K562 (cell line): Measurements from ENCODE around the gene CYFIP2. TPM values are rescaled to one million over a fixed set of nuclear protein-coding genes. Genes with fewer than 3 reads are reported as not detected.

ENCODE experiments used
- ADNP ChIP-seq: fragments of 200-800 bp; sonication (Bioruptor generic); IDR thresholded peaks from 2 replicates; pipeline ENCODE4 v1.6.1; 2016; ENCODE audit warnings: missing genetic modification characterization, missing compliant biosample characterization
- BACH1 ChIP-seq: fragments of 200-800 bp; sonication (Bioruptor generic); IDR thresholded peaks from 2 replicates; pipeline ENCODE4 v1.6.1; 2016; ENCODE audit warnings: missing genetic modification characterization, missing compliant biosample characterization
- CHD4 ChIP-seq: fragments of 200-600 bp; sonication (generic); IDR thresholded peaks from 3 replicates; pipeline ENCODE4 v1.6.1; 2012; ENCODE audit warnings: low read depth, mild to moderate bottlenecking, mixed read lengths, low read length, inconsistent platforms; ENCODE audit not compliant: insufficient read depth, insufficient replicate concordance, poor library complexity, severe bottlenecking
- CREM ChIP-seq: IDR thresholded peaks from 2 replicates; pipeline ENCODE4 v1.6.1; 2014; ENCODE audit warnings: antibody characterized with exemption, low read depth
- CXXC5 ChIP-seq: fragments of 250-450 bp; sonication (Bioruptor Pico); IDR thresholded peaks from 2 replicates; pipeline ENCODE4 v1.8.0; 2022; ENCODE audit warnings: inconsistent platforms, mild to moderate bottlenecking, moderate library complexity
- FOS ChIP-seq: IDR thresholded peaks from 3 replicates; pipeline ENCODE4 v1.6.1; 2011; ENCODE audit not compliant: insufficient read length; ENCODE audit errors: extremely low read depth
- HDAC2 ChIP-seq: fragments of 450-650 bp; IDR thresholded peaks from 2 replicates; pipeline ENCODE4 v1.6.1; 2016; ENCODE audit warnings: mild to moderate bottlenecking
- KHSRP ChIP-seq: fragments of 450-650 bp; IDR thresholded peaks from 2 replicates; pipeline ENCODE4 v1.6.1; 2017
- L3MBTL2 ChIP-seq: fragments of 450-650 bp; IDR thresholded peaks from 2 replicates; pipeline ENCODE4 v1.6.1; 2016; ENCODE audit warnings: mild to moderate bottlenecking, moderate library complexity
- MYC ChIP-seq, 2 experiments: fragments of 250-450 bp in 1 of 2; sonication (Bioruptor Pico) in 1 of 2; IDR thresholded peaks; 2 replicates each; pipeline versions ENCODE4 v1.5.1 to v1.6.1; 2012 to 2021; ENCODE audit warnings: low read depth in 2 of 2, borderline replicate concordance in 1 of 2, improper control_type of control experiment in 1 of 2, low read length in 1 of 2, mild to moderate bottlenecking in 1 of 2, moderate library complexity in 1 of 2
- NFIC ChIP-seq: fragments of 450-650 bp; IDR thresholded peaks from 2 replicates; pipeline ENCODE4 v1.6.1; 2017; ENCODE audit warnings: mild to moderate bottlenecking, inconsistent platforms
- TEAD1 ChIP-seq, 2 experiments: fragments of 450-650 bp in 1 of 2; sonication (generic) in 1 of 2; formaldehyde crosslinking; IDR thresholded peaks; 2 replicates each; pipeline versions ENCODE4 v1.4.0 to v1.8.0; 2020 to 2022; ENCODE audit warnings: mild to moderate bottlenecking in 2 of 2, missing genetic modification reagents in 1 of 2
- ZNF175 ChIP-seq: fragments of 200-800 bp; sonication (Bioruptor generic); IDR thresholded peaks from 2 replicates; pipeline ENCODE4 v1.6.1; 2016; ENCODE audit warnings: low read depth, mild to moderate bottlenecking, missing genetic modification characterization, missing compliant biosample characterization
- ZNF436 ChIP-seq: fragments of 250-450, 450-650 bp; sonication (Bioruptor Pico); formaldehyde crosslinking; IDR thresholded peaks from 2 replicates; pipeline ENCODE4 v1.7.0; 2020; ENCODE audit warnings: mild to moderate bottlenecking
- ZNF644 ChIP-seq: fragments of 200-800 bp; sonication (Bioruptor generic); IDR thresholded peaks from 2 replicates; pipeline ENCODE4 v1.6.1; 2016; ENCODE audit warnings: low read depth, missing genetic modification characterization, missing compliant biosample characterization
- polyA plus RNA-seq, 8 experiments: library from polyadenylated mRNA; depleted of rRNA in 4 of 8; stranded (reverse) in 5 of 8; unstranded in 3 of 8; fragments of >200 nt; fragmentation: Nextera tagmentation in 2 of 8; fragmentation: Illumina TruSeq in 1 of 8; extraction: Ambion mirVana in 2 of 8; extraction: Trizol in 1 of 8; gene quantifications; 2 replicates each; pipeline versions ENCODE4 v1.2.1 to v1.2.3, GENCODE V29; 2011 to 2014; ENCODE audit warnings: inconsistent platforms in 1 of 8, missing spikeins in 1 of 8
- total RNA-seq, 7 experiments: library from RNA; depleted of rRNA in 6 of 7; stranded (reverse); fragments of >200 nt in 6 of 7; fragmentation: Illumina TruSeq in 2 of 7; extraction: Trizol in 2 of 7; gene quantifications; 2 replicates each; pipeline versions ENCODE4 v1.2.1 to v1.2.3, GENCODE V29; 2011 to 2021; ENCODE audit warnings: low replicate concordance in 1 of 7
- TF ChIP-seq, protein P1 (sequence below), 2 experiments: fragments of 200-800 bp in 1 of 2; sonication (Bioruptor generic) in 1 of 2; sonication (generic) in 1 of 2; formaldehyde crosslinking in 1 of 2; IDR thresholded peaks in 1 of 2; conservative IDR thresholded peaks in 1 of 2; 2 replicates each; pipeline versions ENCODE4 v1.5.0 to v1.6.1; 2016 to 2020; ENCODE audit warnings: missing compliant biosample characterization in 1 of 2, missing genetic modification characterization in 1 of 2, missing genetic modification reagents in 1 of 2

The CYFIP2 gene
- total and polyA plus RNA-seq, 9 of the 15 experiments (the other 6 are each of a cell fraction or from before 2014, with no cell fraction given): 0.76 to 2.9 (median 1.4) TPM; not detected in 1

DNA sequence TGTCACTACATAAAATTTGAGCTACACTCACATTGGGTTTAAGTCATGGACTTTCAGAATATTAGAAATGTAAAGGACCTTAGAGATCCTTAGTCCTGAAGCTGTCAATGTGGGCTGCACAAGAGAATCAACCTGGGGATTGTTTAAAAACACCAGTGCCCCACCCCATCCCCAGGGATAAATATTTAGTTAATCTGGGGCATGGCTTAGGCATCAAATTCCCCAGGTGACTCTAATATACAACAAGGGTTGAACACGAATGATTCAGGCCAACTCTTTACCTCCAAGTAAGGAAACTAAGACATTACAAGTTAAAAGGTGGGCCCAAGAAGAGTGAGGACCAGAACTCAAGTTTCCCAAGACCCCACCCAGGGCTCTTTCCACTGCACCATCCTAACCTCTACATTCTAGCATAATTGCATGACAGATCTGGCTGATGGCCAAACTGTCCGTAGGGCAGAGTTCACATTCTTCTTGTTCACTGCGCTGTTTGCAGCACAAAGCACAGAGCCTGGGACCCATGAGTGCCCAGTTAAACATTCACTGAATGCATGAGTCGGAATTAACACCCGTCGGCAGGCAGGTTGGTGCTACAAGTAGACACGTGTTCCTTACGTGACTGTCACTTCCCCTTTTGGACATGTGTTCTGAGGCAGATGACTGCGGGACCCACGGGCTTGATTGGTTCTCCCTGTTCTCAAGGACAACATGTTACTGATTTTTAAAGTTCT is 25.2 kb downstream of the CYFIP2 start (continued):
- TF ChIP-seq, protein P1, sequence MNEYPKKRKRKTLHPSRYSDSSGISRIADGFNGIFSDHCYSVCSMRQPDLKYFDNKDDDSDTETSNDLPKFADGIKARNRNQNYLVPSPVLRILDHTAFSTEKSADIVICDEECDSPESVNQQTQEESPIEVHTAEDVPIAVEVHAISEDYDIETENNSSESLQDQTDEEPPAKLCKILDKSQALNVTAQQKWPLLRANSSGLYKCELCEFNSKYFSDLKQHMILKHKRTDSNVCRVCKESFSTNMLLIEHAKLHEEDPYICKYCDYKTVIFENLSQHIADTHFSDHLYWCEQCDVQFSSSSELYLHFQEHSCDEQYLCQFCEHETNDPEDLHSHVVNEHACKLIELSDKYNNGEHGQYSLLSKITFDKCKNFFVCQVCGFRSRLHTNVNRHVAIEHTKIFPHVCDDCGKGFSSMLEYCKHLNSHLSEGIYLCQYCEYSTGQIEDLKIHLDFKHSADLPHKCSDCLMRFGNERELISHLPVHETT (CRISPR knock-in tag; conservative IDR thresholded peaks at IDR 0.05 in 1 of 2, IDR thresholded peaks at IDR 0.05 in 1 of 2): 0 out of 4 replicates have a peak, but pooled peaks of 1 of the 2 experiments have one; percentile 24
- TF ChIP-seq ZNF175 (CRISPR knock-in tag) (peak; percentile 69; the same call in 1 of the 2 replicates), FOS (no peak), HDAC2 (no peak), MYC (IDR thresholded peaks at IDR 0.05; ENCODE audit: low read depth, low read length) (peak; percentile 79), MYC (CRISPR knock-in tag; IDR thresholded peaks at IDR 0.05; ENCODE audit: borderline replicate concordance, low read depth) (no peak), CHD4 (no peak), CXXC5 (peak; percentile 50; the same call in 1 of the 2 replicates), BACH1 (tag) (no peak), ADNP (tag) (no peak), L3MBTL2 (peak; percentile 98), TEAD1 (CRISPR knock-in tag; IDR thresholded peaks at IDR 0.05) (no peak), ZNF436 (CRISPR knock-in tag) (no peak), KHSRP (no peak), ZNF644 (no peak), NFIC (peak; percentile 43; the same call in 1 of the 2 replicates), CREM (peak; percentile 51; the same call in 1 of the 2 replicates)
